ENCODE data around the gene SLC39A9. TPM values are rescaled to one million over a fixed set of nuclear protein-coding genes. Genes with fewer than 3 reads are reported as not detected.

SLC39A9 gene
- total RNA-seq, 1 donor from 2014 or later: 61.2 TPM

GRCh38 chr14:69480136-69480535, 81.6 kb downstream of the SLC39A9 start:
- no peak overlapping the region for H2AFZ ChIP-seq (replicated peaks)
- no peak overlapping the region for H3K4me3 ChIP-seq
- H3K79me2 ChIP-seq (ENCODE audit: low read depth): no peaks in the 10 kb centered on the region
- peaks cover 18% of the 10 kb centered on the region for H3K4me1 ChIP-seq
- no peak overlapping the region for H3K27ac ChIP-seq
- no peaks in the 10 kb centered on the region for H3K9me3 Mint-ChIP-seq
- H3K27me3 Mint-ChIP-seq (ENCODE audit: insufficient read depth, low read depth): peaks cover 24% of the 10 kb centered on the region
- no peak overlapping the region for H3K4me2 ChIP-seq
- H3K27me3 ChIP-seq: peaks cover 61% of the 10 kb centered on the region
- H3F3A ChIP-seq (ENCODE audit: low read depth): peaks cover 9% of the 10 kb centered on the region
- no peak overlapping the region for H3K9ac ChIP-seq
- H3K4me1 Mint-ChIP-seq: peaks cover 14% of the 10 kb centered on the region
- H3K36me3 Mint-ChIP-seq: no peaks in the 10 kb centered on the region
- TF ChIP-seq CTCF (IDR thresholded peaks at IDR 0.05): no peak
- TF ChIP-seq EZH2phosphoT487 (IDR thresholded peaks at IDR 0.05): no peak
- no peak for TF ChIP-seq EZH2 (IDR thresholded peaks at IDR 0.05)
- no peak overlapping the region for H3K4me3 Mint-ChIP-seq
- H3K9me3 ChIP-seq (ENCODE audit: low read depth): no peaks in the 10 kb centered on the region
- no peak for DNase-seq (ENCODE audit: low spot score)
- no peaks in the 10 kb centered on the region for H3K36me3 ChIP-seq
- peaks cover 23% of the 10 kb centered on the region for H4K20me1 ChIP-seq (ENCODE audit: low read depth)
- no peak overlapping the region for H3K27ac Mint-ChIP-seq

- no peak overlapping the region for H3K27ac ChIP-seq
- Mint-ChIP-seq H3K4me3 (no peak overlapping the region), H3K27me3 (ENCODE audit: insufficient read depth, low read depth) (peaks cover 41% of the 10 kb centered on the region), H3K36me3 (no peaks in the 10 kb centered on the region), H3K9me3 (no peaks in the 10 kb centered on the region), H3K4me1 (peaks cover 18% of the 10 kb centered on the region), H3K27ac (no peak overlapping the region)
- no peak for DNase-seq (ENCODE audit: low spot score)
- TF ChIP-seq CTCF (IDR thresholded peaks at IDR 0.05) (no peak), EZH2phosphoT487 (IDR thresholded peaks at IDR 0.05) (no peak), EZH2 (IDR thresholded peaks at IDR 0.05) (no peak)
- no peaks in the 10 kb centered on the region for H3K36me3 ChIP-seq
- H3K4me1 ChIP-seq: peaks cover 19% of the 10 kb centered on the region
- H2AFZ ChIP-seq (replicated peaks): no peak overlapping the region
- no peak overlapping the region for H3K4me2 ChIP-seq
- H4K20me1 ChIP-seq (ENCODE audit: low read depth): peaks cover 35% of the 10 kb centered on the region
- H3K9ac ChIP-seq: no peak overlapping the region
- no peaks in the 10 kb centered on the region for H3K79me2 ChIP-seq (ENCODE audit: low read depth)
- peaks cover 9% of the 10 kb centered on the region for H3F3A ChIP-seq (ENCODE audit: low read depth)
- no peak overlapping the region for H3K4me3 ChIP-seq
- no peaks in the 10 kb centered on the region for H3K9me3 ChIP-seq (ENCODE audit: low read depth)
- H3K27me3 ChIP-seq: peaks cover 80% of the 10 kb centered on the region
These were observed 83.5 kb downstream of the SLC39A9 start for GRCh38 chr14:69481815-69482568.

GRCh38 chr14:69483765-69484443, 85.4 kb downstream of the SLC39A9 start:
- DNase-seq (ENCODE audit: low spot score): peak; percentile 78
- H3F3A ChIP-seq (ENCODE audit: low read depth): peaks cover 18% of the 10 kb centered on the region
- Mint-ChIP-seq H3K36me3 (no peaks in the 10 kb centered on the region), H3K27me3 (ENCODE audit: insufficient read depth, low read depth) (peaks cover 49% of the 10 kb centered on the region), H3K4me3 (peak overlapping the region; percentile 83), H3K4me1 (peaks cover 30% of the 10 kb centered on the region), H3K27ac (no peak overlapping the region), H3K9me3 (no peaks in the 10 kb centered on the region)
- peaks cover 47% of the 10 kb centered on the region for H4K20me1 ChIP-seq (ENCODE audit: low read depth)
- H3K27me3 ChIP-seq: peaks cover 92% of the 10 kb centered on the region
- TF ChIP-seq EZH2phosphoT487 (IDR thresholded peaks at IDR 0.05) (peak; percentile 90), CTCF (IDR thresholded peaks at IDR 0.05) (no peak), EZH2 (IDR thresholded peaks at IDR 0.05) (peak; percentile 96)
- peaks cover 32% of the 10 kb centered on the region for H3K4me1 ChIP-seq
- H3K4me2 ChIP-seq: peak overlapping the region; percentile 90
- H3K36me3 ChIP-seq: no peaks in the 10 kb centered on the region
- no peaks in the 10 kb centered on the region for H3K9me3 ChIP-seq (ENCODE audit: low read depth)
- H3K79me2 ChIP-seq (ENCODE audit: low read depth): no peaks in the 10 kb centered on the region
- H3K27ac ChIP-seq: no peak overlapping the region
- no peak overlapping the region for H3K9ac ChIP-seq
- H3K4me3 ChIP-seq: peak overlapping the region; percentile 45
- peak overlapping the region; percentile 47 for H2AFZ ChIP-seq (replicated peaks)

All from neural progenitor cell (in vitro differentiated cells).